GM21381 (cell line): Measurements from ENCODE around the gene D2HGDH.

ENCODE experiments used
- ATAC-seq: cut with Tn5 transposase; IDR thresholded peaks from one replicate; pipeline ENCODE4 v1.9.1; 2021; ENCODE audit warnings: mild to moderate bottlenecking, moderate library complexity; ENCODE audit not compliant: unreplicated experiment

Gene D2HGDH

DNA sequence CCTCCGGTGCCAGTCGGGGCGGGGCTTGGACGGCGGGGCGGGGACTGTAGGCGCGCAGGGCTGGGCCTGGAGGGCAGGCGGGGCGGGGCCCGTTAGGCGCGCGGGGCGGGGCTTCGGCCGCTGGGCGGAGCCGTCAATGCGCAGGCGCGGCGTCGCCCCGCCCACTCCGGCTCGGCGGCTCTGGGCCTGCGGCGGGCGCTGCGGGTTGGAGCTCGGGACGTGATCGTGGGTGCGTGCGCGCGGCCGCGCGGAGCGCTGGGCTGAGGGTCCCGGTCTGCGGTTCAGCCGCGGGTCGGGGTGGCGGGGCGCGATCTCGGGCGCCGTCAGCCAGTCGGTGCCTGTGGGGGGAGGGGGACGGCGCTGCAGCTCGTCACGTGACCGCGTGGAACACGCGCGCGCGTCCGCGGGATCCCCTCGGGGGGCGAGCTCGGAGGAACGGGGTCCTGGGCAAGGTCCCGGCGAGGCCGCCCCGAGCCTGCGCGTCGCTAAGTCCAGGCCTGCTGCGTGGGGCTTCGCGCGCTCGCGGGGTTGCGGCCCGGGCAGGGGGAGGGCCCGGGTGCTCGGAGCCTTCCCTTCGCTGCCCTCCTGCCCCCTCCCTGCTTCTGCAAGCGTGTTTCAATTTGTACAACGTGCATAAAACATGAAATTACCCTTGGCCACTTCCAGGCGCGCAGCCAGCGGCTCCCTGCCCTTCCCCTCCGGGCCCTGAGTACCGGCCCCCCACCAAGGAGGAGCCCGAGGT is at the start of gene D2HGDH:
TSS of gene D2HGDH (plus strand) at position 164 of the 742 bp plus-strand sequence. CDS start 595 bp downstream, outside the sequence.
- peak; percentile 84 for ATAC-seq

DNA sequence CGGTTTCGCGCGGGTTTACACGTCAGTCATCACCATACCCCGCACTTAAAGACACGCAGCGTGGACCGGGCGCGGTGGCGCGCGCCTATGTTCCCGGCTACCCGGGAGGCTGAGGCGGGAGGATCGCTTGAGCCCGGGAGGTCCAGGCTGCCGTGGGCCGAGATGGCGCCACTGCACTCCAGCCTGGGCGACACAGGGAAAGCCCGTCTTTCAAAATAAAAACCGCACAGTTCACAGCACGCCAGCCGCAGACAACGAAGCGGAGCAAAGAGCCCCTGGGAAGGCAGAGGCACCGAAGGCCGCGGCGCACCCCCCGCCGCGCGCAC is 48.1 kb upstream of the D2HGDH start:
- peak; percentile 6 for ATAC-seq

DNA sequence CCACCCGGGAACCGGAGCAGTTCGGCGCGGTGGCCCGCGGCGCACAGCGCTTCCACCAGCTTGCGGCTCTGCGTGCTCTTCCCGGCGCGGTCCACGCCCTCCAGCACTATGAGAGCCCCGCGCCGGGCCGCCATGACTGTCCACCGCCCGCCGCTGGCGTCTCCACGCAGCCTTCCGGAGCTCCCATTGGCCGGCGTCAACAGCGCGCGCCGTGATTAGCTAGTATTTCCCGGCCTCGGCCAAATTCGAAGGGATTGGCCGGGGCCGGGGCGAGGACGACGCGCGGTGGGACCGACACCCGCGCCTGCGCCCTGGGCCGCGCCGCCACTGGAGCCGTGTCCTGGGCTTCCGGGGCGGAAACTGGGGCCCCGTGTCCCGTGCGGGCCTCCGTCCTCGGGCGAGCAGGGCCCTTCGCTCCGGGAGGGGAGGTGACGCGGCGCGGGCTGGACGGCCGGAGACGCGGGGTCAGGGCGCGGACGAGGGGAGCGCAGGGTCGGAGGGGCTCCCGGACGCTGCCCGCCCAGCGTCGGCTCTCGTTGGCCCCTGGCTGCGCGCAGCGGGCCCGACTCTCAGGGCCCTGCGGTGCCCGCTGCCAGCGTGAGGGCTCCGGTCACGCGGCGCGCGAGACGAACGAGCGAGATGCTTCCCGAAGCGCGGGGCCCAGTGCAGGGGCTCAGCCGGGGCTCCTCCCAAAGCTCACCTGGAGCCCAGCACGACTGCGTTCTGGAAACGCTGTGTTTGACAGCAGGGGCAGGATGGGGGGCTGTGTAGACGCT is 47.6 kb upstream of the D2HGDH start, which contains the start of gene DTYMK:
TSS of gene DTYMK (minus strand) at position 166 of the 776 bp plus-strand sequence. CDS start at position 134, 32 bp downstream.
- ATAC-seq = peak; percentile 93

DNA sequence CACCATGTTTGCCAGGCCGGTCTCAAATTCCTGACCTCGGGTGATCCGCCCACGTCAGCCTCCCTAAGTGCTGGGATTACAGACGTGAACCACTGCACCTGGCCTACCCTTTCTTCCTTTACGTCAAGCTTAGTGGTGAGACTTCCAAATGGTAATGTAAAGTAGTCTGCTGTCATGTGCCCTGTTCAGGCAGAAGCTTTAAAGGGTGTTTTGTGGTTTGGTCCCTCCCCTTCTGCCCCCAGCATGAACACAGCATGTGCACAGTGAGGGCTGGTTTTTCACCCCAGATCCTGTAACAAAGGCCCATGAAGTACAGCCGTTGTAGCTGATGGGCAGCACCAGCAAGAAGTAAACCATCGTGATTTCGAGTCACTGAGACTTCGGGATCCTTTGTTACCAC is 45.1 kb upstream of the D2HGDH start:
- no peak for ATAC-seq

DNA sequence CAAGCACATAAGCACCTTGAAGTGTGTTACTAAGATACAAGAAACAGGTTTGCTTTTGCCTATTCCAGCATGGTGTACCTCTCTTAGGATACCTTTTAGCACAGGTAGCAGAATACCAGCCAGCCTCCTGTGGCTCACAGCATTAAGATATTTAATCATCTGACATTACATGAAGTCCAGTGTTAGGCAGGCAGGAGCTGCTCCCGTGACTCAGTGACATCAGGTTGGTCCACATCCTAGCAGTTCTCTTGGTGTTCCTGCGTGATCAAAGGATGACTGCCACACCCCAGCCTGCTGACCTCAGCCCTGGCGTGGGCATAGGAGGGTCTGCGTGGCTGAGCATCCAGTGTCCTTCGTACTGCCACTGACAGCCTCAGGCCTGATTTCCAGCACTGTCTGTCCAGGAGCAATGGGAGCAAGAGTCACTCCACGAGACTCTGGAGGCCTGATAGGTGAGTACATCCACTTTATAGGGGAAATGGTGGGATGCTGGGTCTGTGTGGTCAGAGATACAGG is 44.2 kb upstream of the D2HGDH start:
- ATAC-seq = no peak

DNA sequence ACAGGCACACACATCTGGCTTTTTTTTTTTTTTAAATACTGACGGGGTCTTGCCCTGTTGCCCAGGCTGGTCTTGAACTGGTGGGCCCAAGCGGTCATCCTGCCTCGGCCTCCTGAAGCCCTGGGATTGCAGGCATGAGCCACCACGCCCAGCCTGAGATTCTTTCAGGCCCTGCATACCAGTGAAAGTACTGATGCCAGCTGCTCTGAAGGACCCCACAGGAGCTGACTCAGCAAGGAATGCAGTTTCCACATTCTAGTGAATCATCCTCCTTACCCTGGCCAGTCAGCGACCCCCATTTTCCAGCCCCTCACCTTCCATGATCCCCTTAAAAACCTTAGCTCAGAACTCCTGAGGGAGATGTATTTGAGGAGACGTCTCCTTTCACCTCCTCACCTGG is 42.0 kb upstream of the D2HGDH start:
- ATAC-seq = no peak

DNA sequence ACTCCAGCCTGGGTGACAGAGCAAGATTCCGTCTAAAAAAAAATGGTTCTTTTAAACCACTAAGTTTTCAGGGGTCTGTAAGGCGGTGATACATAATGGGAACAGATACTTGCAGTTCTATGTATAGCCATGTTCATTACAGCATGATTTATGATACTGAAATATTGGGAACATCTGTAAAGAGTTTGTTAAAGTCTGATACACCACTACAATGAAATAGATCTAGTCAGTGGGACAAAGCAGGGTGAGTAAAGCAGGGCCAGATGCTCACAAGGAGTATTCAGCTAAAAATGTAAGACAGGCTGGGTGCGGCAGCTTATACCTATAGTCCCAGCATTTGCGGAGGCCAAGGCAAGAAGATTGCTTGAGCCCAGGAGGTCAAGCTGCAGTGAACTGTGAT is 38.8 kb upstream of the D2HGDH start:
- no peak for ATAC-seq

DNA sequence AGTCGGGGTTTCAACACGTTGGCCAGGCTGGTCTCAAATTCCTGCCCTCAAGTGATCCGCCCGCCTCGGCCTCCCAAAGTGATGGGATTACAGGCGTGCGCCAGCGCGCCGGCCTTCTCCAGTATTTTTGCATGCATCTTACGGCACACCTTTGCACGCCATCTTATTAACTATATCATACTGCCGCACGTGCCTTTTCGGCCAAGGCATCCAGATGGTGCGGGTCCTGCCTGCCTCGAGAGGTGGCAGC is 33.4 kb upstream of the D2HGDH start:
- ATAC-seq = no peak

DNA sequence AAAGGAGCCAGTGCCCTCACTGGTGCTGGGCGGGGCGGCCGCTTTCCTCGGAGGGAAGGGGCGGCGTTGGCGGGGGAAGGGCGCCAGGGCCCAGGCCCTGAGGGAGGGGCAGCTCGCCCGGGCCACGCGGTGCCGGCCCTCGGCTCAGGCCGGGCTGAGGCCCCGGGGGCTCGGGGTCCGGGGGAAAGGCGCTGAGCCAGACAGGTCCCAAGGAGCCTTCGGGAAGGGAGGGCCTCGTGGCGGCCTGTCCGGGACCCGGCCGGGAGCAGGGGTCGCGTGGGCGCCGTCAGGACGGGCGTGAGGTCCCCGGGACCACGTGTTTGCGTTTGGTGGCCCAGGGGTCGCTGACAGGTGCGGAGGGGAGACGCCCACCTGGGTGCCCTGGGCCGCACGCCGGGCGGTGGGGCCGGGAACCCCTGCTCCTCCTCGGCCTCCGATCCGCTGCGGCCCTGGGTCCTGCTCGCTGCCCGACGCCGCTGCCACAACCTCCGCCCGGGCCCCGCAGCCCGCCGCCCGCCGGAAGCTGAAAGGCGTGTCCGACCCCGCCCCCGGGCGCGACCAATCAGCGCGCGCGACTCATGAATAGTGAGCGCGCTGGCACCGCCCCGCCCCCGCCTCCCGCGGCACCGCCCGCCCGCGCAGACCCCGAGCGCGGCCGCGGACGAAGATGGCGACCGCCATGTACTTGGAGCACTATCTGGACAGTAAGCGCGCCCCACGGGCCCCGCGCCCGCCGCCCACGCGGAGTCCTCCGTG is 32.9 kb upstream of the D2HGDH start, which contains the start of gene ING5:
TSS of gene ING5 (plus strand) at position 641 of the 756 bp plus-strand sequence. CDS start at position 668, 27 bp downstream.
- peak; percentile 58 for ATAC-seq

DNA sequence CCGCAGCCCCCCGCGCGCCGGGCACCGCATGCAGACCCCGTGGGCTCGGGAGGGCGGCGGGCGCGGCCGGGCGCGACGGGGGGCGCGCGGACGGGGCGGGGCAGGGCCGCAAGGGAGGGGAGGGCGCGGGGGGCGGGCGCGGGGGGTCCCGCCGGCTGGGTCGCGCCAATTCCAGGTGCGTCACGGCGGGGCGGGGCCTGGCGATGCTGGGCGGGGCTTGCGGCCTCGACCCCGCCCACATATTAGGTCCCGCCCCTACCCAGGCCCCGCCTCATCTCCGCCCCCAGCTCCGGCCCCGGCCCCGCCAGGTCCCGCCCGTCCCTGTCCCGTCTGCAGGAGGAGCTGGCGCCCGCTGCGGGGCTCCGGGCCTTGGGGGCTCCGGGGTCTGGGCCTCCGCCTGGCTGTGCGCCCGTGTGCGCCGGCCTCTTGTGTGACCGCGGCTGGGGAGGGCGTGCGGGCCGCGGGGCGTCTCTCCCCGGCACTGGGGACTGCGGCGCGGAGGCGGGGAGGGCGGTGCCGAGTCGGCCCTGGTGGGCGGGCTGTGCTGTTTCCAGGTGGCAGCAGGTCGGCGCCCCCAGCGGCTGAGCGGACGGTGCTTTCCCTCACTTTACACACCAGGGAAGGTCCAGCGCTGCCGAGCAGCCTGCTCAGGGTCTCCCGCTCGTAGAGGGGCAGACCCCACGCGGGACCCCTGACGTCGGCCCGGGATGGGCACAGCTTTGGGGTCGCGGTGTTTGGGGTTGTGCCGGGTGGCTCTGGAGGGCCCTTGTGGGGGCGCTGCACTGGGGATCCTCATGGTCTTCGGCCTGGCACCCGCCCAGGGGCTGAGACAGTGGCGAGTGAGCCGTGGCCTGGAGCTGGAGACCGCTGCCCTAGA is 32.0 kb upstream of the D2HGDH start:
- peak; percentile 57 for ATAC-seq

DNA sequence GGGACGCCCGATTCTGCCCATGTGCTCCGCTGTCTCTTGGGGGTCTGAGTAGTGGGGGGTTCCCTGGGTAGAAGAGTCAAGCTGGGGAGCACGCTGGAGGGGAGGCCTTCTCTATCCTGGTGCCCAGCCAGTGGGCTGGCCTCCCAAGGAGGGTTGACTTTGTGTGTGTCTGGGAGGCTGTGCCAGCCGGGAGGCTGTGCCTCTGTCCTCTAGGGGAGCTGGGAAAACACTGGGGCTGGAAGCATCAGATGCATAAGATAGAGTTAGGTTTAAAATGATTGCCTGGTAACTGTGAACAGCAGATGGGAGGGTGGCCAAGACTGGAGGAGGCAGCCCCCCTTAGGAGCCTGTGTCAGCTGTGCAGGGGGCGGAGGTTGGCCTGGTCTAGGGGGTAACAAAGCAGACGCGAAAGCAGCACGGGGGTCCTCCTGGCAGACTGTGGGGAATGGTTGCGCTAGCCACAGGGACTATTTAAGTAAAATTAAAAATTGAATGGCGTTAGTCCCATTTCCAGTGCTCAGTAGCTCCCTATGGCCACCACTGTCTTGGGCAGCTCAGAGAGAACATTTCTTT is 31.3 kb upstream of the D2HGDH start:
- no peak for ATAC-seq

DNA sequence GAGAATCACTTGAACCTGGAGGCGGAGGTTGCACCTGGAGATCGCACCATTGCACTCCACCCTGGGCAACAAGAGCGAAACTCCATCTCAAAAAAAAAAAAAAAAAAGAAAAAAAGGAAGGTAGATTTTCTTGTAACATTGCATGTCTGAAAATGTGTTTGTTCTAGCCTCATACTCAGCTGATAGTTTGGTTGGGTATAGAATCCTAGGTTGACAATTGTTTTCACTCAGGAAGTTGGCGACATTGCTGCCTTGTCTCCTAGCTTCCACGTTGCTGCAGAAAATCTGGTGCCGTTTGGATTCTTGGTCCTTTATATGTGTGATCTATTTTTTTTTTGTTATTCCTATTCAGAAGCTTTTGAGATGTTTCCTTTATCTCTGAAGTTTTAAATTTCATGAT is 27.9 kb upstream of the D2HGDH start:
- no peak for ATAC-seq

DNA sequence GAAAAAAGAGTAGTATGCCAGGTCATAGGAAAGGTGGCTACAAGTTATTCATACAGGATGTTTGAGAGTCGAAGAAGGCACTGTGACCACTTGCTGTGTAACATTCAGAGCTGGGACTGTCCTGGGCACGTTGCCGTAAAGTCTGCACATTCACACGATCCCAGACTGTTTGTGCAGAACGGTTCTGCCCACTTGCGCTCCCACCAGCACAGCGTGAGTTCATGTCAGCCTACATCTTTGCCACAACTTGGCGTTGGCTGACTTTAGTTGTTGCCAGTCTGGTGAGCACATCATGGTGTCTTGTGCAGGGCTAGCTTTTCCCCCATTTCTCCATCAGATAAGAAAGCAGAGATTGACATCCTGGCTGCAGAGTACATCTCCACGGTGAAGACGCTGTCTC is 25.6 kb upstream of the D2HGDH start:
- ATAC-seq = no peak

DNA sequence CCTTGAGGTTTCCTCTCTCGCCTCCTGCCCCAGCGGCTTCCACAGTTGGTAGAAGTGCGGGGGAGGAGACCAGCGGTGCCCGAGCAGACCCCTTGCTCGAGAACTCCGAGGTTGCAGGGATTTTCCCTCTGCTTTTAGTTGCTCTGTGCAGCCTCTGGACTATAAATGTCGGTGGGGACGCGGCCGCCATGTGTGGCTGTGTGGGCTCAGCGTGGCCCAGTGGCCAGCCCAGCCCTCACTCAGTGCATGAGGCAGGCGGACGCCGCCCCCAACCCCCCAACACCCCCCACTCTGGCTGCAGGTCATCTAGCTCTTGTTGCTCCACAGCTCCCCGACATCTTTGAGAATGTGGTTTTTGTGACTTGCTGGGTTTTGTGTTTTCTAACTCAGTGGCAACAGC is 15.3 kb upstream of the D2HGDH start:
- no peak for ATAC-seq

DNA sequence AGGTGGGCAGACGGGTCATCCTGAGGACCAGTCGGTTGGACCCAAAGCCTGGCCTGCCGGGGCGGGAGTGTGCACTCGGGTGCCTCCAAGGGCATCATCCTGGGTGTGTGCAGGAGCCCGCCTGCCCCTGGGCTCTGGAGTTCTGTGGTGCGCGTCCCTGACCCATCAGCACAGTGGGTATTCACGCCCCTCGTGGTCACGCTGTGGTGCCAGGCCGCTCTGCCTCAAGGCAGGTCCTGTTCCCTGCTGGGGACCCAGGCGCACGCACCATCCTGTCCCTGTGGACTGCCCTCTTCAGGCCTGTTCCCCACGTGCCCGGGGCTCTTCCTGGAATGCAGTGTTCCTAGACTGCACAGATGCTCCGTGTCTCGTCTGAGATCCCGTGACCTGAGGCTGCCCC is 14.3 kb upstream of the D2HGDH start:
- ATAC-seq = no peak

DNA sequence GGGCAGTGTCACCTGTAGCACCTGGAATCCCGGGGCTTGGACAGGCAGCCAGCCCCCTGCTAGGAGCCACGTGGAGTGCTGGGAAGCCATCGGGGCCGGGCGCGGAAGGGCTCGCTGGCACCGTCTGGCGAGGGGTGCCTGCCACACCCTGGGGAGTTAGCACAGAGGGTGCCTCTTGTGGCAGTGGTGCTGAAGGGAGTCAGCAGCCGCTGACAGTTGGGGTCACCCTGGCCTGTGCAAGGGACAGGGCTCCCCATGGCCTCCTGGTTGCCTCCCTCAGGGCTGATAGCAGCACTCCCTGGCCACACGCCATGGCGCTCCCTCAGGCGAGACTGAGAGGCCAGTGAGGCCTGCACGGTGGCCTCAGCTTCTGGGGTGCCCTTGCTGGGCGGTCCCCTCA is 13.9 kb upstream of the D2HGDH start:
- no peak for ATAC-seq

DNA sequence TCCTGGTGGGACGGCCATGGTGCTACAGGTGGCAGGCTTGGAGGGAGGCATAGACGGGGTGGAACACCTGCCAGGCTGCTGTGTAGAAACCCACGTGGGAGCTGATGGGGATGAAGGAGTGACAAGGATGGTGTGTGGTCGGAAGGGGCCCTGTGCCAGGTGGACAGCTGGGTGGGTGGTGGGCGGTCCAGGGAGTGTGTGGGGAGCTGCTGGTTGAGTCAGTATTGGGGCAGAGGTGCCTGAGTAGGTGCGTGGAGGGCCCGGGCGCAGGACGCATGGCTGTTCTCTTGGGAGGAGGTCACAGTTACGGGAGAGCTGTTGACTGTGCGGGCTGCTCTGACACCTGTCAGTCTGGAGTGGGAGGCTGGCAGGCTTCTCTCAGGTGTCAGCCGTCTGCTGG is 12.6 kb upstream of the D2HGDH start:
- ATAC-seq = no peak

DNA sequence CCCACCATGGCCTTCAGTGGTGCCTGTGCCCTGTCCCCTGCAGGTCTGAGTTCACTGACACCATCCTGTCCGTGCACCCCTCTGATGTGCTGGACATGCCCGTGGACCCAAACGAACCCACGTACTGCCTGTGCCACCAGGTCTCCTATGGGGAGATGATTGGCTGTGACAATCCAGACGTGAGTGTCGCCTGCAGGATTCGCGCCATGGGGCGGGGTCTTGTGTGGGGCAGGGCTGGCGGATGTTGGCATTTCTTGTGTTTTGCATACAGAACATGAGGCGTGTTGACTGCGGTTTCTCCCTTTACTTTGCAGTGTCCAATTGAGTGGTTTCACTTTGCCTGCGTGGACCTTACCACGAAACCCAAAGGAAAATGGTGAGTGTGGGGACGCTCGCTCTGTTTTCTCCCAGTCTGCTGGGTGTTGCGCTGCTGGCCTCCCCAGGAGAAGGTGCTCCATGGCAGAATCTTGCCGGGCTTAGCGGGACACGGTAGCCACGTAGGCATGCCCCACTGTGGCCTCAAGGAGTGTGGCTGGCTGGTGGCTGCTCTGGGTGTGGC is 11.5 kb upstream of the D2HGDH start:
- ATAC-seq = no peak

DNA sequence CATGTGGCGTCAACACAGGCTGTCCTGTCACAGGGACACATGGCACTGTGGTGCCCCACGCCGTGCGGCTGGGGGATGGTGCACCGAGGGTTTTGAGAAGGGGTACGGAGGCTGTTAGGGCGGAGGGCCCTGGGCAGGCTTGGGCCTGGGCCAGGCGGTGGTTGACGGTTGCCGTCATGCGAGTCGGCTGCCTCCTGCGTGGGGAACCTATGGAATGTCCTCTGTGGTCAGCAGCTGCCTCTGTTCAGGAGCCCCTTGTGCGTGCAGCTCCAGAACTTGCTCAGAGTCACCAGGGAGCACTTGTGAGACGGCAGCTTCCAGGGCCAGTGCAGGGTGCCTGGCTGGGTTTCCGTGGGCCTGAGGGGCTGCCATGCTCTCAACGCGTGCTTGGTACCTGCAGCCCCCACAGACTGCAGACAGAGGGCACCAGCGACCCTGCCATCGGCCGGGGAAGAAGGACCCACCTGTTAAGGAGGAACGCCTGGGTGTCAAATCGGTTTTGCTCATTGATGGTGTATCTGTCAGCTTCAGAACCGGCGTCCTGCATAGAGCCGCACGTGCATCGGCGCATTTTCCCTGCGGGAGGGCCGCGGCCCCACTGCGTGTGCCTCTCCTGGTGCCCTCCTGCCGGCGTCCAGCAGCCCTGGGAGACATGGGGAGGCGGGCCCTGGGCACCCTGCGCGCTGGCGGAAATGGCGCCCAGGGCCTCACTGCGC is 10.0 kb upstream of the D2HGDH start:
- no peak for ATAC-seq
